ENCODE measurements around the gene APOL3.

DNA sequence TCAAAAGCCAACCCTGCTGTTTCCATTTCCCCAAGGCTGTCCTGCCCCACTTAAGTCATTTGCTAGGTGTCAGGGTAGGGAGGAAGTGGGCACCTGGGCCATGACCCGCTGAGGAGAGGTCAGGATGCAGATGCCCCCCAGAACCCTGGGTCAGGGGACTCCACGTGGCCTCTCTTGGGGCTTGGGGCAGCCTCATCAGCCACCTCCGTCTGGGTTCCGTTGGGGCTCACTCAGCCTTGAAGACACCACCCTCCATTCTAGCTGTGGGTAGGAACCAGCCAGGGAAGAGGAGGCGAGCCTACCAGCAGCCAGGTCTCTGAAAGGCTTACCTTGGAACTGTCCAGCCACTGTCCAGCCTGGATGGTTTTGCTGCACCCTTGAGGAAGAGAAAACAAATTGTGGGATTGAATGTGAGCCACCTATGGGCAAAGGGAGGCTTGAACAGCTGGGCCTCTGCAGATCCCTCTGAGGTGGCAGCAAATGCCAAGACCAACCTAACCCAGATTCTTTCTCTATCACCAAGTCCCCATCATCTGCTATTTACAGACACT, 38.5 kb upstream of the APOL3 start:
- TF ChIP-seq, protein P1, sequence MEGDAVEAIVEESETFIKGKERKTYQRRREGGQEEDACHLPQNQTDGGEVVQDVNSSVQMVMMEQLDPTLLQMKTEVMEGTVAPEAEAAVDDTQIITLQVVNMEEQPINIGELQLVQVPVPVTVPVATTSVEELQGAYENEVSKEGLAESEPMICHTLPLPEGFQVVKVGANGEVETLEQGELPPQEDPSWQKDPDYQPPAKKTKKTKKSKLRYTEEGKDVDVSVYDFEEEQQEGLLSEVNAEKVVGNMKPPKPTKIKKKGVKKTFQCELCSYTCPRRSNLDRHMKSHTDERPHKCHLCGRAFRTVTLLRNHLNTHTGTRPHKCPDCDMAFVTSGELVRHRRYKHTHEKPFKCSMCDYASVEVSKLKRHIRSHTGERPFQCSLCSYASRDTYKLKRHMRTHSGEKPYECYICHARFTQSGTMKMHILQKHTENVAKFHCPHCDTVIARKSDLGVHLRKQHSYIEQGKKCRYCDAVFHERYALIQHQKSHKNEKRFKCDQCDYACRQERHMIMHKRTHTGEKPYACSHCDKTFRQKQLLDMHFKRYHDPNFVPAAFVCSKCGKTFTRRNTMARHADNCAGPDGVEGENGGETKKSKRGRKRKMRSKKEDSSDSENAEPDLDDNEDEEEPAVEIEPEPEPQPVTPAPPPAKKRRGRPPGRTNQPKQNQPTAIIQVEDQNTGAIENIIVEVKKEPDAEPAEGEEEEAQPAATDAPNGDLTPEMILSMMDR (IDR thresholded peaks at IDR 0.05): no peak
- TF ChIP-seq POLR2A (IDR thresholded peaks at IDR 0.05): no peak

Measured in ovary (tissue), 3 donors.